ENCODE data around the gene PRKCB.

Gene PRKCB

DNA sequence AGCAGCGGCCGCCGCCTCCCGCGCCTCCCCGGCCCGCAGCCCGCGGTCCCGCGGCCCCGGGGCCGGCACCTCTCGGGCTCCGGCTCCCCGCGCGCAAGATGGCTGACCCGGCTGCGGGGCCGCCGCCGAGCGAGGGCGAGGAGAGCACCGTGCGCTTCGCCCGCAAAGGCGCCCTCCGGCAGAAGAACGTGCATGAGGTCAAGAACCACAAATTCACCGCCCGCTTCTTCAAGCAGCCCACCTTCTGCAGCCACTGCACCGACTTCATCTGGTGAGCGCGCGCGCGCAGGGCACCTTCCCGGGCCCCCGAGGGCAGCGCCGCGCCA, 258 bp downstream of the PRKCB start:
- no peak for TF ChIP-seq SIN3A (IDR thresholded peaks at IDR 0.05; ENCODE audit: borderline replicate concordance, insufficient read depth, low read length)
- TF ChIP-seq FOXP2 (optimal IDR thresholded peaks at IDR 0.05; ENCODE audit: borderline replicate concordance, extremely low read depth, extremely low read length, insufficient read depth) = no peak

- TF ChIP-seq POLR2AphosphoS5 (IDR thresholded peaks at IDR 0.05; ENCODE audit: low read depth, low read length) (no peak), FOXP2 (optimal IDR thresholded peaks at IDR 0.05; ENCODE audit: borderline replicate concordance, extremely low read depth, extremely low read length, insufficient read depth) (no peak)
- TF ChIP-seq, protein P1, sequence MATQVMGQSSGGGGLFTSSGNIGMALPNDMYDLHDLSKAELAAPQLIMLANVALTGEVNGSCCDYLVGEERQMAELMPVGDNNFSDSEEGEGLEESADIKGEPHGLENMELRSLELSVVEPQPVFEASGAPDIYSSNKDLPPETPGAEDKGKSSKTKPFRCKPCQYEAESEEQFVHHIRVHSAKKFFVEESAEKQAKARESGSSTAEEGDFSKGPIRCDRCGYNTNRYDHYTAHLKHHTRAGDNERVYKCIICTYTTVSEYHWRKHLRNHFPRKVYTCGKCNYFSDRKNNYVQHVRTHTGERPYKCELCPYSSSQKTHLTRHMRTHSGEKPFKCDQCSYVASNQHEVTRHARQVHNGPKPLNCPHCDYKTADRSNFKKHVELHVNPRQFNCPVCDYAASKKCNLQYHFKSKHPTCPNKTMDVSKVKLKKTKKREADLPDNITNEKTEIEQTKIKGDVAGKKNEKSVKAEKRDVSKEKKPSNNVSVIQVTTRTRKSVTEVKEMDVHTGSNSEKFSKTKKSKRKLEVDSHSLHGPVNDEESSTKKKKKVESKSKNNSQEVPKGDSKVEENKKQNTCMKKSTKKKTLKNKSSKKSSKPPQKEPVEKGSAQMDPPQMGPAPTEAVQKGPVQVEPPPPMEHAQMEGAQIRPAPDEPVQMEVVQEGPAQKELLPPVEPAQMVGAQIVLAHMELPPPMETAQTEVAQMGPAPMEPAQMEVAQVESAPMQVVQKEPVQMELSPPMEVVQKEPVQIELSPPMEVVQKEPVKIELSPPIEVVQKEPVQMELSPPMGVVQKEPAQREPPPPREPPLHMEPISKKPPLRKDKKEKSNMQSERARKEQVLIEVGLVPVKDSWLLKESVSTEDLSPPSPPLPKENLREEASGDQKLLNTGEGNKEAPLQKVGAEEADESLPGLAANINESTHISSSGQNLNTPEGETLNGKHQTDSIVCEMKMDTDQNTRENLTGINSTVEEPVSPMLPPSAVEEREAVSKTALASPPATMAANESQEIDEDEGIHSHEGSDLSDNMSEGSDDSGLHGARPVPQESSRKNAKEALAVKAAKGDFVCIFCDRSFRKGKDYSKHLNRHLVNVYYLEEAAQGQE (IDR thresholded peaks at IDR 0.05; ENCODE audit: insufficient read depth in 1 of 2, low read depth in 2 of 2, low read length in 2 of 2) = no peak
Observed at GRCh38 chr16:23836404-23837311, 875 bp downstream of the PRKCB start.

DNA sequence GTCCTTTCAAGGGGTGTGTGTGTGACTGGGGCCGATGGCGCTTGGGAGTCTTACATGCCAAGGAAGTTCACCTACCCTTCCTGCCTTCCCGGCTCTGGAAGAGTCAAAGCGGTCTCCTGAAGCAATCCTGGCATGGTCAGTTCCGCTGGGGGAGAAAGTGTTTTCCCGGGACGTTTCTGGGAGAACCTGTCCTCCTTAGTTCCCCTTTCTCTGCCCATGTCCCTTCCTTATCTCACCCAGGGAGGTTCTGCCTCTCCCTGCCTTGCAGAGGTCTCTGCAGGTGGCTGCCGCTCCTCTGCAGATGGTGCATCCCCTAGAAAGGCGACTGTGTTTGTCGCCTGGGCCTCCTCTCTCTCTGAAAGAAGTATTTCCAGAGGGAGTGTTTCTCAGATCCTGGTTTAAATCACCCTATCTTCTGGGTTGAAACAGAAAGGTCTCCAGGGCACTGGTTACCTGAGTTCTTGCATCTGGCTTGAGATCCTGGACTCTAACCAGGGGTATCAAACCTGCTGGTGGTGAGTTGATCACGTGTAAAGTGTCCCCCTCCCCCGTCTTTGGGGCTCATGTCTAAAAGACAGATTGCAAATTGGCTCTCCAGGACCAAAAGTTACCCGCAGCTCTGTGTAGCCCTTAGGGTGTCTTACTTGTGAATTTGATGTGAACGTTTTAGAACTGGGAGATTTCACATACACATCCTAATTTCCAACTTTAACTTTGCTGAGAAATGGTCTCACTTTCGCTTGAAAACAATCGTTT, 1.9 kb downstream of the PRKCB start:
- TF ChIP-seq TAF1 (IDR thresholded peaks at IDR 0.05; ENCODE audit: borderline replicate concordance, insufficient read depth, low read length) (no peak), POLR2AphosphoS5 (IDR thresholded peaks at IDR 0.05; ENCODE audit: low read depth, low read length) (no peak), SIN3A (IDR thresholded peaks at IDR 0.05; ENCODE audit: borderline replicate concordance, insufficient read depth, low read length) (no peak), FOXP2 (optimal IDR thresholded peaks at IDR 0.05; ENCODE audit: borderline replicate concordance, extremely low read depth, extremely low read length, insufficient read depth) (no peak)
- TF ChIP-seq, protein P1 (IDR thresholded peaks at IDR 0.05; ENCODE audit: insufficient read depth in 1 of 2, low read depth in 2 of 2, low read length in 2 of 2) = no peak

GRCh38 chr16:23838485-23839142, 2.8 kb downstream of the PRKCB start:
- TF ChIP-seq FOXP2 (optimal IDR thresholded peaks at IDR 0.05; ENCODE audit: borderline replicate concordance, extremely low read depth, extremely low read length, insufficient read depth) (no peak), SIN3A (IDR thresholded peaks at IDR 0.05; ENCODE audit: borderline replicate concordance, insufficient read depth, low read length) (no peak), POLR2AphosphoS5 (IDR thresholded peaks at IDR 0.05; ENCODE audit: low read depth, low read length) (no peak)

- TF ChIP-seq FOXP2 (optimal IDR thresholded peaks at IDR 0.05; ENCODE audit: borderline replicate concordance, extremely low read depth, extremely low read length, insufficient read depth) = no peak
- TF ChIP-seq SIN3A (IDR thresholded peaks at IDR 0.05; ENCODE audit: borderline replicate concordance, insufficient read depth, low read length) = no peak
- TF ChIP-seq, protein P1 (IDR thresholded peaks at IDR 0.05; ENCODE audit: insufficient read depth in 1 of 2, low read depth in 2 of 2, low read length in 2 of 2) = no peak
- no peak for TF ChIP-seq POLR2AphosphoS5 (IDR thresholded peaks at IDR 0.05; ENCODE audit: low read depth, low read length)
- TF ChIP-seq TAF1 (IDR thresholded peaks at IDR 0.05; ENCODE audit: borderline replicate concordance, insufficient read depth, low read length) = no peak
Observed at GRCh38 chr16:23840310-23840709, 4.5 kb downstream of the PRKCB start.

All from PFSK-1 (cell line).